HG03064 (cell line): Measurements from ENCODE around the gene DOK4.
"Not testable (repeated sequence)": the region's sequence is repeated elsewhere in the genome, so short reads cannot be mapped to it uniquely, and the experiment has no call there.

ENCODE experiments used
- ATAC-seq: cut with Tn5 transposase; IDR thresholded peaks from one replicate; pipeline ENCODE4 v1.9.1; 2021; ENCODE audit warnings: low read depth; ENCODE audit not compliant: unreplicated experiment

DOK4 gene

GRCh38 chr16:57462209-57462977, 23.9 kb downstream of the DOK4 start, which contains the start of gene POLR2C:
TSS of gene POLR2C (plus strand) at chr16:57462679. CDS start at chr16:57462725, 46 bp downstream.
- ATAC-seq: peak; percentile 75

DNA sequence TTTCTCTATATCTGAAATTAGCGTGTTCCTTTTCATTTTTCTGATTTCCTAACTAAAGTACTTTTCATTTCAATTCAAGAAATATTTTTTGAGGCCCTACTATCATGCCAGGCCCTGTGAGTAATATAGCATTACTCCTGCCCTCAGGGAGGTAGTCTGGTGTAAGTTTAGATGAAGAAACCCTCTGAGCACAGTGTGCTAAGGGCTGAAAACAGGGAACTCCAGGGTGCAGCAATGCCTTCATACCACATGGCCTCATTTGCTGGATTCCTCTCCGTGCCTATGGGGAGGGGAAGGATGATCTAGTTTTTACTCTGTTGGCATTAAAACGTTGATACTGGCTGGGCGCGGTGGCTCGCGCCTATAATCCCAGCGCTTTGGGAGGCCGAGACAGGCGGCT, 34.3 kb downstream of the DOK4 start:
- ATAC-seq: no peak

GRCh38 chr16:57447186-57447962, 38.9 kb downstream of the DOK4 start, which contains the start of the genes CIAPIN1 and COQ9:
TSS of gene CIAPIN1 (minus strand) at chr16:57447385. CDS start at chr16:57440928, 6,457 bp downstream.
TSS of gene COQ9 (plus strand) at chr16:57447479. CDS start at chr16:57447506, 27 bp downstream.
- ATAC-seq: peak; percentile 96

GRCh38 chr16:57446531-57447185, 39.6 kb downstream of the DOK4 start:
- ATAC-seq: peak; percentile 26

DNA sequence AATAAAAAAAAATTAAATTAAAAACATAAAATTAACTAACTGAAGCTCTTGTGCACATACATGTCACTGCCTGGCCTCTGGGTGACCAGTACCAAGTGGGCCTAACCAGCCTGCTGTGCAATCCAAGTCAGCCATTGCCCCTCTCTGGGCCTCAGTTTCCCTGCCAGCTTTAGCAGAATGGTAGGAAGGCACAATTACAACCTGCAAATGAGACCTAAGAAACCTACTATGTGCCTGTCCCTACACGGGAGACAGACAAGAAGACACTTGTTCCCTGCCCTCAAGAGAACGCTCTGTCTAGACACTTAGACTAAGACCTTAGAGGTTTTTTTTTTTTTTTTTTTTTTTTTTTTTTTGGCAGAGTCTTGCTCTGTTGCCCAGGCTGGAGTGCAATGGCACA, 40.8 kb downstream of the DOK4 start:
- no peak for ATAC-seq

DNA sequence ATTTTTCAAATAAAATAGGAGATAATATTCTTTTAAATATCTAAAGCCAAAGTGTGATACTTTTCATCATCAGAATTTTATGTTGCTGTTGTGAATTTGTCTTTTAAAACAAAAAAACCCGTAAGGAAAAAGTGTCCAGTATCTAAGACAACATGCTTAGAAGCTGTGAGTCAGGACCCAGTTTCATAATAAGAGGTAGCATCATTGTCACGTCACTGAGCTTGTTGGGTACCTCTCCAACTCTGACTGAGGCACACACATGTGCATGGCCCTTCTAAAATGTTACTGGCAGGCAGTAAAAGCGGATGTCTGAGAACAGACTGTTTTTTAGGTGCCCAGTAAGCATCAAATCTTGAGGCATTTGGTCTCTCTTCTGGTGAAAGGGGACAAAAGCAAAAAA, 41.6 kb downstream of the DOK4 start:
- no peak for ATAC-seq

GRCh38 chr16:57440551-57440950, 45.7 kb downstream of the DOK4 start:
- ATAC-seq: not testable (repeated sequence)

GRCh38 chr16:57439947-57440346, 46.3 kb downstream of the DOK4 start:
- ATAC-seq: not testable (repeated sequence)

DNA sequence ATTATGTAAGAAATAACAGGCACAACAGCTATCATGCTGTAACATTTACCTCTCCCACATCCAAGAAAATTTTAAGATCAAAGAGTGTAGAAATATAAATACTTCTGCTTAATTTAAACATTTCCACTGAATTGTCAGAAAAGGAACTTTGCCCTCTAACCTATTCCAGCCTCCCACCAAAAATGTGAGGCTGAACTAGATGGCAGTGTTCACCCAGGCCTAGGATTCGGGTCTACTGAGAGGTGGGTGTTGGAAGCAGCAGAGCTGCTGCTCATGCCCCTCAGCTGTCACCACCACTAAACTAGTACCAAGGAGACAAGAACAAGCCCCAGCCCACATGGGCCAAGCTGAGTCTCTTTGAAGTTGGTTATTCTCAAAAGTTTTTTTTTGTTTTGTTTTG, 50.5 kb downstream of the DOK4 start:
- ATAC-seq: no peak

- no peak for ATAC-seq
These were observed 52.3 kb downstream of the DOK4 start for GRCh38 chr16:57434003-57434402.

DNA sequence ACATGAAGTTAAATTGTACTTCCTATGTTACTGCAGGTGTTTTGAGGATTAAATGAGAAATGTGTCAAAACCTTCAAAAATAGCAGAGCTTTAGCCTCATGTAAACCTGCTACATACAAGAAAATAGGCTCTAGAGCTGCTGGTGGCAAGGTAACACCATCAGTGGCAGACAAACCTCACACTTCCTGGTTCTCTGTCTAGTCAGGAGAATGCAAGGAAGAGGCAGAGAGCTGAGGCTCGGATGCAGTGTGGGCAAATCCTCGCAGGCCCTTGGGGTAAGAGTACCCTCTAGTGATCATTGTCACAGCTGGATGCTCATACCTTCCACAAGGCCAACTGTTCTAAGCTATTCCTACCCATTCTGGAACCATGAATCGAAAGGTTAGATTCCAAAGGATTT, 53.3 kb downstream of the DOK4 start:
- no peak for ATAC-seq

- ATAC-seq: no peak
These were observed 53.8 kb downstream of the DOK4 start for GRCh38 chr16:57432505-57432904.

GRCh38 chr16:57430955-57431354, 55.3 kb downstream of the DOK4 start:
- ATAC-seq: no peak

- ATAC-seq: no peak
These were observed 58.5 kb downstream of the DOK4 start for GRCh38 chr16:57427824-57428223.

DNA sequence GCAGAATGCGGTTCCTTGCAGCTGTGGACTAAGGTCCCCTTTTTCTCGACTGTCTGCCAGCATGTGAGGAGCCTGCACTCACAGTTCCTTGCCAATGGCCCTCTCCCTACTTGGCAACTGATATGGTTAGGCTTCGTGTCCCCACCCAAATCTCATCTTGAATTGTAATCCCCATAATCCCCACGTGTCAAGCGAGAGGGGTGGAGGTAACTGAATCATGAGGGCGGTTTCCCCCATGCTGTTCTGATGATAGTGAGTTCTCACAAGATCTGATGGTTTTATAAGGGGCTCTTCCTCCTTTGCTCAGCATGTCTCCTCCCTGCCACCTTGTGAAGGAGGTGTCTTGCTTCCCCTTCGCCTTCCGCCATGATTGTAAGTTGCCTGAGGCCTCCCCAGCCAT, 59.0 kb downstream of the DOK4 start:
- no peak for ATAC-seq

GRCh38 chr16:57426356-57426755, 59.9 kb downstream of the DOK4 start:
- ATAC-seq: no peak

- no peak for ATAC-seq
These were observed 61.7 kb downstream of the DOK4 start for GRCh38 chr16:57424583-57424982.

DNA sequence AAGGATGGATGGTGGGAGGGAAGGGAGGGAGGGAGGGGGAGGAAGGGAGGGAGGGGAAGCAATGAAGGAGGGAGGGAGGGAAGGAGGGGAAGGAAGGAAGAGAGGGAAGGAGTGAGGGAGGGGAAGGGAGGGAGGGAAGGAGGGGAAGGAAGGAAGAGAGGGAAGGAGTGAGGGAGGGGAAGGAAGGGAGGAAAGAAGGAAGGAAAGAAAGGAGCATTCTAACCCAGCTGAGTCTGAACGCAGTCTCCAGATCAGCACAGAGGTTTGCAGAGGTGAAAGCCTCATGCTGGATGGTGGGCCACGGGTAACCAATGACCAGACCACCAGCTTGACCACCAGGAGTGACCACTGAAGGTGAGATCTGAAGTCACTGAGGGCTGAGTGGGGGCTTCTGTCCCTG, 63.1 kb downstream of the DOK4 start:
- ATAC-seq: no peak

DNA sequence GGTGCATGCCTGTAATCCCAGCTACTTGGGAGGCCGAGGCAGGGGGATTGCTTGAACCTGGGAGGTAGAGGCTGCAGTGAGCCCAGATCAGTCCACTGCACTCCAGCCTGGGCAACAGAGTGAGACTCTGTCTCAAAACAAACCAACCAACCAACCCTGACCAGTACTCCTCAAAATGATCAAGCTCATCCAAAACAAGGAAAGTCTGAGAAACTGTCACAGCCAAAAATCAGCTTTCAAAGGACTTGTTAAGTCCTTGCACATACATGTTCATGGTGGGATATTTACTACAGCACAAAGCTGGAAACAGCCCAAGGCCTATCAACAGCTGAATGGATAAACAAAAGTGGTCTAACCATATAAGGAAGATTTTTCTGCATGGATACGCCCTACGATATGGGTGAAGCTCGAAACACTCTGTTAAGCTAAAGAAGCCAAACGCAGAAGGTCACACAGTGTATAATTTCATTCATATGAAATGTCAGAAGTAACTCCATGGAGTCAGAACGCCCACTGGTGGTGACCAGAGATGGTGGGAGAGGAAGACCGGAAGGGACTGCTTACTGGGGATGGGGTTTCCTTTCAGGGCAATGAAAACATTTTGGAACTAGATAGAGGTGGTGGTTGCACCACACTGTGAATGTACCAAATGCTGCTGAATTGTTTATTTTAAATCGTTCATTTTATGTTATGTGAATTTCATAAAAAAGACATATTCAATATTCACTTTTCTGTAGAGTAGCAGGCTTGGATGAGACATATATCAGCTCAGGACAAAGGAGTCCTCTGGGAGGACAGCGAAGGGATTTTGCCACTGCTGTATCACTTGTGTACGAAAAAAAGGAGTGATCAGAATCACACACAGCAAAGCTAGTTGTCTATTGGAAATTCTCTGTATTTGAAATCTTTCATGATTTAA, 64.0 kb downstream of the DOK4 start:
- ATAC-seq: no peak
